ENCODE results near the gene BMP4.
A peak's percentile ranks its signal among the peaks of the same experiment; 100 is the strongest.

The BMP4 gene

DNA sequence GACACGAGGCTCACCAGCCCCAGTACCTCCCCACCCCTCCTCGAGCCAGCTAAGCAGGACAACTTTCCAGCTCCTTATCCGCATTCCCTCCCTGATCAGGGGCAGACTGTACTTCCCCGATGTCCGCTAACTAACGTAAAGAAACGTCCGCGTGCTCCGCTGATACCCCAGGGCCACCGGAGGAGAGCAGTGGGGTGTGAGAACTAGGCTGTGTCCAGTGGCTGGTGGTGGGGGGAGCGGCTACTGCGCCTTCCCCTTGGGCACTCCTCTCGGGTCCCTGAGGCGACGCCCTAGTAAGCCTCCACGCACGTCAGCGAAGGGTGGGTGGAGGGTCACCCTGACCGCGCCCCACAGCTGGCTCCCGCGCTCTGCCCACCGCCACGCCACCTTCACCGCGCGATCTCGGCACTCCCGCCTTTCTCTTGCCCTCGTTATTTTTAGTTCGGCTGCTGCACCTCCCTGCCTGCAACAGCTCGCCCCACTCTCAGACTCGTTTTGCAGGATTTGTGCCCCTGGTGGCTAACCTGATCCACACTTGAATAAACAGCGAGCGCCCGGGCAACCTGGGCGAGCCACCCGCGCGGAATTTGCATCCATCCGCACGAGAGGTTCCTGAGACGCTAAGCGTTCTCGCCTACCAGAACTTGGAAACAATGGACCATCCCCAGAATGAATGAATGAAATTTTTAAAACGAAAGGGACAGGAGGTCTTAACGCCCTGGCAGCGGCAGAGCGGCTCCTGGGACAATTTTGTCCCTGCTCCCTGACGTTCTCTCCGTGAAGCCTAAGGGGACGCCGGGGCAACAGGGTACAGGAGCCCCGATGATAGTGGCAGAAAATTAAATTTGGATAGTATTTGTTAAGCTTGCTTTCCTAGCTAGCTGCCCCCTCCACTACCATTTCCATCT, 6.9 kb upstream of the BMP4 start:
- peak; percentile 55 for DNase-seq (ENCODE audit: low spot score)

DNA sequence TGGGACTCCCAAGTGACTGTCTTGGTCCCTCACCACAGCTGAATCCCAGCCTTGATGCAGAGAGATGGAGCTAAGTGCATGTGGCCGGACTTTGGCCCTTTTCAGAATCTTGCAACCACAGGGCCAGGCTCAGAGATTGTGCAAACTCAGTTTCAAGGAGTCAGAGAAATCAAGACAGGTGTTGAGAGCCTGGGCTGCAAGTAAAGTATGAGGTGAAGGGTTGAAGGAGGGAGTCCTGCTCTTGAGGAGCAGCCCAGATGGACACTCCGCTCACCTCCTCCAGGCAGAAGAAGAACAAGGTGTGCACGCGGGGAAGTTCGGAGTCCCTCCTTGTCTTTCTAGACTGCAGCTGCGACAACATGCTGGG, 6.3 kb upstream of the BMP4 start:
- DNase-seq (ENCODE audit: low spot score) = no peak

GRCh38 chr14:53958628-53959027, 2.0 kb upstream of the BMP4 start:
- no peak for DNase-seq (ENCODE audit: low spot score)

DNA sequence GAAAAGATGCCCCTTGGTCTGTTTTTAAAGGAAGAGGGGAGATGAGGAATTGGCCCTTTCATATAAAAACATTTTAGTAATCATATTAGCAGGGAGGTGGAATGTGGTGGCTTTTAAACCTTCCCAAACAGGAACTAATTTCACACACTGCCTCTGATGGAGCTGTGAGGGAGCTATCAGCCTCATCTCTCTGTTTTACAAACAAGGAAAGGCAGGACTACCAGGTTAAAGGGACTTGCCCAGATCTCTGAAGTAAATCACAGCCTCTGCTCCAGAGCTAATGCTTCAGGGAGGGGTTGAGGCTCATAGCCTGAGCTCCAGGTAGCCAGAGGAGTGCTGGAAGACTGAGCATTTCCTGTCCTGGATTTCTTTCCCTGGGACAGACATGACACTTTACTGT, 1.1 kb upstream of the BMP4 start:
- DNase-seq (ENCODE audit: low spot score) = no peak

DNA sequence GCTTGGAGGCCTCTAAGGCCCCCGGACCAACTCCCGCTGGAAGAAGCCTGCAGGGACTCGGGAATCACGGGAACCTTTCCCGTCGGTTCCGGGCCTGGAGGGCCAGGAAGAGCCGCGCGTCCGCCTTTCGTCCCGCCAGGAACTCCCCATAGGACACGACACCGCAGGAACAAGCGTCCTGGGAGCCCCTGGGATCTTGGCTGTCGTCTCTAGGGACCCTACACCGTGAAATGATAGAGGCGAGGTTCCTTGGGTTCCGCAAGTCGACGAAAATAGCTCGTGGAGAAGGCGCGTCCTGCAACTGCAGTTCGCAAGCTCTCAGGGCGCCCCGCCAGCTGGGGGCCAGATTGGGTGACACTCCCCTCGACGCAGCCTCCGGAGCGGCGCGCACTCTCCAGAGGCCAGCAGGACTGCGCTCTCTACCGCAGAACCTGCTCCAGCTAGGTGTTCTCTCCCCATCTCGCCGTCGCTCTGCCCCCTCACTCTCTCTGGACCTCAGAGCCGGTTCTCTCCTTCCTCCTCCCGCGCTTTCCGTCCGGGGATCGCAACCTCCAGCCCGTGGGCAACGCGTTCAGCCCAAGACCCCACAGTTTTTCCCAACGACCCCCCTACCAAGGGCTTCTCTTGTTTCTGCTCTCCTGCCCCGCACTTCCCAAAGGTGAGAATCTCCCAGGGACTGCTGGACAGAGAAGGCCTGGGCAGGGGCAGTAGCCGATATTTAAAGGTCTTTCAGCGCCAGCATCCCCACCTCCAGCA, 776 bp downstream of the BMP4 start:
- no peak for DNase-seq (ENCODE audit: low spot score)

- no peak for DNase-seq (ENCODE audit: low spot score)
Observed at GRCh38 chr14:53955229-53955556, 1.4 kb downstream of the BMP4 start.

DNA sequence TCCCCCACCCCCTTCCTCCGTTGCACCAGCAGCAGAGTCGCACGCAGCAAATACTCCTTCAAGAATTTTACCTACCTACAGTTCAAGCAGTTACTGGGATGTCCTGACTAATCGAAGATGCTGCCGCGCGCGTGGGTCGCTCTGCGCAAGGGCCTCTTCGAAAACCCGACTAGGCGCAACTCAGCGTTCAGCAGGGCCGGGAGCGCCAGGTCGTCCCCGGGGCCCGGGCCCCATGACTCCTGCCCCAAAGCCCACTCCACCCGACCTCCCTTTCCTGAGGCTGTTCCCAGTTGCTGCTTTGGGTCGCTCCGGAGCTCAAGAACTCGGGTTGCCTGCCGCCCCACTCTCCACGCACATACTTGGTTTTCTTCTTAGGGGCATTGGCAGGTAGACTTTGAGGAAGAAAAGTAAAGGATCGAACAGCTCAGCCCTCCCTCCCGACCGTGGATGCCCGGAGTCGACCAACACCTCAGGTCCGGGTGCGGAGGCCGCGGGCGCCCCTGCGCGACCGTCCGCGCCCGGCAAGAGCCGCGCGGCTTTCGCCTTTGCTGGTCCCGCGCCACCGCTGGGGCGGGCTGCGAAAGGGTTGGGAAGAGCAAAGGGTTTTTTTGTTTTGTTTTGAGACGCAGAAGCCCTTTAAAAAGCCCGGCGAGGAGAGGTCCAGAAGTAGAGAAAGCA, 1.9 kb downstream of the BMP4 start:
- DNase-seq (ENCODE audit: low spot score) = no peak

- DNase-seq (ENCODE audit: low spot score) = peak; percentile 79
Observed at GRCh38 chr14:53953828-53954550, 2.6 kb downstream of the BMP4 start.

GRCh38 chr14:53953002-53953827, 3.4 kb downstream of the BMP4 start:
- peak; percentile 88 for DNase-seq (ENCODE audit: low spot score)

DNA sequence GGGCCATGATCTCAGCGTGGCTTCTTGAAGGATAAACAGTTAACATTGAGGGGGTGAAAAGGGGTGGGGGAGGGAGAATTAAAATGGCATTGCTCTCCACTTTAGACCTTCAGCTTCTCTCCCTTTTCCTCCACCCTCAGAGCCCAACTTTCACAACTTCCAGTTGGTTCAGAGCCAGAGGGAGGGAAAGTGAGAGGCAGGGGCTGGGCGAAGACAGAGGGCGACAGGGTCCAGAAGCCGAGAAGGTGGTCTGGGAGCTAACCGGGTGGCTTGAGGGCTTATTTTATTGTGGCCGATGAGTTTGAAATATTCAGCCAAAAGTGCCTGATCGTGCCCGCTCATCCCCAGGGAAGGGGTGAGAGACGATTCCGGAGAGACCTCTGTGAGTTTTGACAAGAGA, 4.1 kb downstream of the BMP4 start:
- DNase-seq (ENCODE audit: low spot score) = no peak

- no peak for DNase-seq (ENCODE audit: low spot score)
Observed at GRCh38 chr14:53951627-53952303, 4.9 kb downstream of the BMP4 start.

DNA sequence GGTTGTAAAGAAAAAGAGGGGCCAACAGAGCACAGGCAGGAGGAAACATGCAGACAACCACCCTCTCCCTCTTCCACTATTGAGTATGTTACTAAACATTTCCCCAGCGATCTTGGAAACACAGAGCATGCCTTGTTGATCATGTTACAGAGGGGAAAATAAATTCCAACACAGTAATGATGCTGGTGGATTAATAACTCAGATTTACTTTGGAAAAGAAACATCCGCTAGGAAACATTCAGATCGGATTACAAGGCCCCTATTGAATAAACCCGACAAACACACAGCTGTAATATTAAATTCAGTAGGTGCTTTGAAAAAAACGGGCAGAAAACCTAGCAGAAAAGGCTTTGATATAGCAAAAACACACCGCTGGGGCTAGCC, 5.4 kb downstream of the BMP4 start:
- no peak for DNase-seq (ENCODE audit: low spot score)

- no peak for DNase-seq (ENCODE audit: low spot score)
Observed at GRCh38 chr14:53950031-53950793, 6.4 kb downstream of the BMP4 start.

GRCh38 chr14:53949201-53949600, 7.4 kb downstream of the BMP4 start:
- DNase-seq (ENCODE audit: low spot score) = no peak

DNA sequence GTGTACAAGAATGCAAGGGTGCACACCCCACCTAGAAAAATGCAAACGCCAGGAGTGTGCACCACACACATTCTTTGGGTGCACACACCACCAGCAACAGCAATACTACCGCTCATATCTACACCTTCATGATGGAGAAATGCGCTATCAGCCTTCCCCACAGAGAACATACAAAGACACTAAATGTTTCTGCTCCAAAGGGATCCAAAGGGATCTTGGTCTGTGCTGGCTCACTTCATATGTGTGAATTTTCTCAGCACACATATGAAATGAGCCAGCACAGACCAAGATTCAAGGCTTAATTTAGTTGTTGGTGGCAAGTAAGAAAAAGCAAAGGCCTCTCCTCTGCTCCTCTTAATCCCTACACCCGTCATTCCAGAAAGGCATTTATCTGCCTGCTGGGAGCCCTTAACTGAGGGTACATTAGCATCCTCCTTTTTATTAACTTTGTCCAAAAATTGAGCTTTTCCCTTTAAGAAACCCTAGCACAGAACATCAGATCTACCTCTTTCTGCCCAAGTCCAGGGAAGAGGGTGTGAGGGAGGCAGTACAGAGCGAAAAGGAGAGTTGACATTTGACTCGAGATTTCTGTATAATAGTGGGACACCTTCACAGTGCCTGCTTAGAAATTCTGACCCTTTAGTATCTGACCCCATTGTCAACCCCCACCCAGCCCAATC, 8.3 kb downstream of the BMP4 start:
- DNase-seq (ENCODE audit: low spot score) = no peak

GRCh38 chr14:53947452-53948204, 9.0 kb downstream of the BMP4 start:
- no peak for DNase-seq (ENCODE audit: low spot score)

GRCh38 chr14:53947094-53947445, 9.6 kb downstream of the BMP4 start:
- no peak for DNase-seq (ENCODE audit: low spot score)

DNA sequence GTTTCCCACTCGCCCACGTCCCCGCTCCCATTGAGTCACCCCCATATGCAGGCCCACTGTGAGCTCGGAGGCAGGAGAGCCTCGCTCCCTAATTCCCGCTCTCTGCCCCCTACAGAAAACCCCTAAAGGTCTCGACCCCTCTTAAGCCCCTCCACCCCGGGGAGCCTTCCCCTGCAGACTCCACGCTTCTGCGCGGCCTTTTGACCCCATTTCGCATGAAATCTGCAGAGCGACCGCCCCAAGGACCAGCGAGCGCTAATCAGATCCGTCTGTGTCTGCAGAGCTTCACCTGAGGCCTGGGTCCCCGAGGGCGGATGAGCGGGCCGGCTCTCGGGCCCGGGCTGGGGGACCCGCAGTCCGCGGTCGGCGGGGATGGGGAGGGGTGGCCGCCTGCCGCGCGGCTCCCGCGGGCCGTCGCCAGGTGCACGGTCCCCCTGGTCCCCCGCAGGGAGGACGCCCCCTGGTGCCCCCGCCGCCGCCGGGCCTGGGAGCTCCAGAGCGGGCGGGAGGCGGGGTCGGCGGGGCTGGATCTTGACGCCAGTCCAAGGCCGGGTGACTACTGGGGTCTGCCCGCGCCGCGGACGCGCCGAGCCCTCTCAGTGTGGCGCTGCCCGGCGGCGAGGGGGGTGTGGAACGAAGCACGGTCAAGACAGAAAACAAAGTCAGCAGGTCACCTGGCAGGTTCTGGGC, 10.1 kb downstream of the BMP4 start:
- DNase-seq (ENCODE audit: low spot score) = no peak

All from hepatic stellate cell (primary cell).